Activated CD8-positive, alpha-beta memory T cell treated with anti-CD3 and anti-CD28 coated beads, Interleukin-2, amount 10 ng/mL, durations not matched to agents 7 days and 5 days (primary cell): ENCODE measurements around the gene DDAH1. TPM values are rescaled to one million over a fixed set of nuclear protein-coding genes. Genes with fewer than 3 reads are reported as not detected.
A peak's percentile ranks its signal among the peaks of the same experiment; 100 is the strongest.
"Not testable (repeated sequence)": the region's sequence is repeated elsewhere in the genome, so short reads cannot be mapped to it uniquely, and the experiment has no call there.

Source experiments
- ATAC-seq: fragments of 150-1000 bp; cut with Tn5 transposase; one replicate; pipeline ENCODE4 v1.10.0; 2021; ENCODE audit warnings: moderate library complexity
- CTCF ChIA-PET: fragments of 350-600 bp; sonication (Branson Sonifier 250); formaldehyde crosslinking; loops from one replicate; lab custom pipeline; 2021; ENCODE audit warnings: antibody characterized with exemption; lab: Charles Lee
- DNase-seq: peaks from one replicate; pipeline ENCODE4 v3.0.0-alpha.2; 2020
- H3K27ac Mint-ChIP-seq: one replicate; pipeline ENCODE4 v1.8.0; 2021; ENCODE audit warnings: mild to moderate bottlenecking, mixed read lengths
- H3K27me3 Mint-ChIP-seq: one replicate; pipeline ENCODE4 v1.8.0; 2021; ENCODE audit warnings: mixed read lengths
- H3K36me3 Mint-ChIP-seq: one replicate; pipeline ENCODE4 v1.8.0; 2021; ENCODE audit warnings: mild to moderate bottlenecking, mixed read lengths
- H3K4me1 Mint-ChIP-seq: one replicate; pipeline ENCODE4 v1.8.0; 2021; ENCODE audit warnings: mixed read lengths
- H3K4me3 Mint-ChIP-seq: one replicate; pipeline ENCODE4 v1.8.0; 2021; ENCODE audit warnings: mild to moderate bottlenecking, moderate library complexity, mixed read lengths
- H3K9me3 Mint-ChIP-seq: one replicate; pipeline ENCODE4 v1.8.0; 2022; ENCODE audit warnings: low read depth, mixed read lengths
- total RNA-seq, 2 experiments: library from RNA; stranded (reverse); gene quantifications; one replicate each; pipeline ENCODE4 v1.2.3, GENCODE V29; 2021

DDAH1 gene
- total RNA-seq, 2 experiments from 2014 or later = not detected

DNA sequence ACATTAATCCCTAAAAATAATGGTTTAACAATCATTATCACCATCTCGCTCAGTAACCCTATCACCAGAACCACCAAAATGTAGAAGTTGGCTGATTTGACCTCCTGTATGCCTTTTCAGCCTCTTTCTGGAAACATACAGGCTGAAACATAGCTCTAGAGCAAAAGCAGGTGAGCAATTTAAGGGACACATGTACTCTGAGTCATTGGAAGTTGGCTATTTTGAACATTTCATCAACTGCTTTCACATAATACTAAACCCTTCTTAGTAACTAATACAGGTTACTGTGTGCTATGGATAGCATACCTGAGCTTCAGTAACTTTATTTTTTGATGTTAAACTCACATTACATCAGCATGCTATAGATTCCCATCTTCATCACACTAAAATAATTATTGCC, 19.8 kb upstream of the DDAH1 start:
- Mint-ChIP-seq H3K4me1 (no peaks in the 10 kb centered on the region), H3K27me3 (peaks cover 28% of the 10 kb centered on the region), H3K4me3 (no peak overlapping the region), H3K9me3 (no peaks in the 10 kb centered on the region), H3K36me3 (no peaks in the 10 kb centered on the region), H3K27ac (no peak overlapping the region)
- no peak for ATAC-seq
- CTCF ChIA-PET = interaction anchor here (1.0 to 1.2 kb wide), 2 partner anchors 17 to 21 kb away, joined by 3 read pairs; no protein-coding TSS in a partner anchor
- DNase-seq = no peak

- Mint-ChIP-seq H3K9me3 (no peaks in the 10 kb centered on the region), H3K4me1 (no peaks in the 10 kb centered on the region), H3K36me3 (no peaks in the 10 kb centered on the region), H3K27ac (no peak overlapping the region), H3K27me3 (peaks cover 26% of the 10 kb centered on the region), H3K4me3 (no peak overlapping the region)
- no peak for DNase-seq
- ATAC-seq = no peak
- CTCF ChIA-PET = interaction anchor here (1.0 to 1.2 kb wide), 2 partner anchors 17 to 20 kb away, joined by 3 read pairs; no protein-coding TSS in a partner anchor
These were observed 19.3 kb upstream of the DDAH1 start for GRCh38 chr1:85484264-85484663.

GRCh38 chr1:85481688-85482087, 16.7 kb upstream of the DDAH1 start:
- Mint-ChIP-seq H3K27me3 (peaks cover 17% of the 10 kb centered on the region), H3K4me3 (no peak overlapping the region), H3K27ac (no peak overlapping the region), H3K36me3 (no peaks in the 10 kb centered on the region), H3K4me1 (no peaks in the 10 kb centered on the region), H3K9me3 (no peaks in the 10 kb centered on the region)
- no peak for ATAC-seq
- no peak for DNase-seq
- CTCF ChIA-PET = no interaction called here

DNA sequence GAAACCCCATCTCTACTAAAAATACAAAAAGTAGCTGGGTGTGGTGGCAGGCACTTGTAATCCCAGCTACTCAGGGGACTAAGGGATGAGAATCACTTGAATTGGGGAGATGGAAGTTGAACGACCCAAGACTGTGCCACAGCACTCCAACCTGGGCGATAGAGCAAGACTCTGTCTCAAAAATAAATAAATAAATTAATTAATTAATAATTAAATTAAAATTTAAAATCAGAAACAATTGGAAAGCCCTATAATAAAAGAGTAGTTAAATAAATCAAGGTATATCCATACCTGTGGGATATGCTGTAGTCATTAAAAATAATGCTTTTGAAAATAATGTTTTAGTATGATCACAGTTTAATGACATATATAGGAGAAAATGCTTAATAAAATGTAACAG, 15.6 kb upstream of the DDAH1 start:
- Mint-ChIP-seq H3K4me1 (no peaks in the 10 kb centered on the region), H3K27me3 (peaks cover 10% of the 10 kb centered on the region), H3K27ac (no peak overlapping the region), H3K4me3 (no peak overlapping the region), H3K36me3 (no peaks in the 10 kb centered on the region), H3K9me3 (no peaks in the 10 kb centered on the region)
- DNase-seq = no peak
- no peak for ATAC-seq
- CTCF ChIA-PET = no interaction called here

GRCh38 chr1:85479491-85479890, 14.5 kb upstream of the DDAH1 start:
- H3K36me3 Mint-ChIP-seq = no peaks in the 10 kb centered on the region
- H3K4me1 Mint-ChIP-seq = no peaks in the 10 kb centered on the region
- H3K27me3 Mint-ChIP-seq = peaks cover 7% of the 10 kb centered on the region
- DNase-seq (no peak), ATAC-seq (no peak)
- no peak overlapping the region for H3K4me3 Mint-ChIP-seq
- no peaks in the 10 kb centered on the region for H3K9me3 Mint-ChIP-seq
- CTCF ChIA-PET = no interaction called here
- no peak overlapping the region for H3K27ac Mint-ChIP-seq

- H3K27me3 Mint-ChIP-seq = peaks cover 4% of the 10 kb centered on the region
- no peak overlapping the region for H3K27ac Mint-ChIP-seq
- no peaks in the 10 kb centered on the region for H3K4me1 Mint-ChIP-seq
- CTCF ChIA-PET = no interaction called here
- no peak overlapping the region for H3K4me3 Mint-ChIP-seq
- DNase-seq (no peak), ATAC-seq (no peak)
- H3K36me3 Mint-ChIP-seq = no peaks in the 10 kb centered on the region
- H3K9me3 Mint-ChIP-seq = no peaks in the 10 kb centered on the region
These were observed 13.4 kb upstream of the DDAH1 start for GRCh38 chr1:85478366-85478765.

DNA sequence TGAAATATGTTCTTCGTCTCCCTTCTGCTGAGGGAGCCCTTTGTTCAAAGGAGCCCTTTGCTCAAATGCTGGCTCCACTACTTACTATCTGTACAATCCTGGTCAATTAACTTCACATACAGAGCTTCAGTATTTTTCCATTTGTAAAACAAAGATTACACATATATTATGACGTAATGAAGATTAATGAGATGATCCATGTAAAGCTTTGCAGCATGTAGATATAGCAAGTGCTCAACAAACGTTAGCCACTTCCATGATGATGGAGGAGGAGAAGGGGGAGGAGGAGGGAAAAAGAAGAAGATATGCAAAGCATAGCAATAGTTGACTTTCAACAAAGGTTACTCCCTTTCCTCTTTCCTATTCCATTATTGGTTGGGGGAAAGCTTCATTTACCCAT, 10.1 kb upstream of the DDAH1 start:
- Mint-ChIP-seq H3K9me3 (no peaks in the 10 kb centered on the region), H3K4me1 (no peaks in the 10 kb centered on the region), H3K4me3 (no peak overlapping the region), H3K27ac (no peak overlapping the region), H3K27me3 (peaks cover 5% of the 10 kb centered on the region), H3K36me3 (no peaks in the 10 kb centered on the region)
- no peak for DNase-seq
- no peak for ATAC-seq
- CTCF ChIA-PET = no interaction called here

- H3K4me3 Mint-ChIP-seq = no peak overlapping the region
- CTCF ChIA-PET = no interaction called here
- ATAC-seq (no peak), DNase-seq (no peak)
- H3K4me1 Mint-ChIP-seq = no peaks in the 10 kb centered on the region
- peaks cover 11% of the 10 kb centered on the region for H3K27me3 Mint-ChIP-seq
- H3K9me3 Mint-ChIP-seq = no peaks in the 10 kb centered on the region
- no peak overlapping the region for H3K27ac Mint-ChIP-seq
- H3K36me3 Mint-ChIP-seq = no peaks in the 10 kb centered on the region
These were observed 8.4 kb upstream of the DDAH1 start for GRCh38 chr1:85473390-85473789.

DNA sequence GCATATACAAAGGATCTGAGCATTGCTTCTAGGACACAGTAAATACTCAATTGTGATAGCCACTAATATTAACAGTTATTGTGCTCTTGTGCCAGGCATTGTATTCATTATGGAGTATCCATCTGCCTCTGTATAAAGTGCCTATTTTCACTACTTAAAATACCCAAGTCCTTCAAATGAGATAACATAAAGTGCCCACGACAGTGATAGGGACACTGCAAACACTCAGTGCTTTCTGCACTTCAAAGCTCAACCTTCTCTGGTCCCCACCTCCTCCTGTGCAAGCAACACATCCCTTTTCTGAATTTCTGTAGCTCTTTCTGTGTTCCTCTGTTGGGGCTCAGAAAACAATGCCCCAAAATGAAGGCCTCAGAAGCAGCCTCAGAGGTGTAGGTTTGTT, 6.6 kb upstream of the DDAH1 start:
- Mint-ChIP-seq H3K27me3 (peaks cover 14% of the 10 kb centered on the region), H3K27ac (no peak overlapping the region), H3K36me3 (no peaks in the 10 kb centered on the region), H3K4me3 (no peak overlapping the region), H3K4me1 (no peaks in the 10 kb centered on the region), H3K9me3 (no peaks in the 10 kb centered on the region)
- no peak for ATAC-seq
- CTCF ChIA-PET = no interaction called here
- DNase-seq = no peak

DNA sequence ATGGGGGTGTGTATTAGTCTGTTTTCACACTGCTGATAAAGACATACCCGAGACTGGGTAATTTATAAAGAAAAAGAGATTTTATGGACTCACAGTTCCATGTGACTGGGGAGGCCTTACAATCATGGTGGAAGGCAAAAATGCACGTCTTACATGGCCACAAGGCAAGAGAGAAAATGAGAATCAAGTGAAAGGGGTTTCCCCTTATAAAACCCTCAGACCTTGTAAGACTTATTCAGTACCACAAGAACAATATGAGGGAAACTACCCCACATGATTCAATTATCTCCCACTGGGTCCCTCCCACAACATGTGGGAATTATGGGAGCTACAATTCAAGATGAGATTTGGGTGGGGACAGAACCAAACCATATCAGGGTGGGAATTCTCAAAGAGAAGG, 5.2 kb upstream of the DDAH1 start:
- H3K27ac Mint-ChIP-seq, H3K4me3 Mint-ChIP-seq, H3K4me1 Mint-ChIP-seq, CTCF ChIA-PET, ATAC-seq, DNase-seq, H3K9me3 Mint-ChIP-seq, H3K36me3 Mint-ChIP-seq: not testable (repeated sequence)
- H3K27me3 Mint-ChIP-seq = peaks cover 26% of the 10 kb centered on the region

- Mint-ChIP-seq H3K4me1 (peaks cover 4% of the 10 kb centered on the region), H3K4me3 (no peak overlapping the region), H3K27me3 (peaks cover 38% of the 10 kb centered on the region), H3K9me3 (no peaks in the 10 kb centered on the region), H3K27ac (no peak overlapping the region), H3K36me3 (no peaks in the 10 kb centered on the region)
- ATAC-seq (no peak), DNase-seq (no peak)
- CTCF ChIA-PET = no interaction called here
These were observed 3.1 kb upstream of the DDAH1 start for GRCh38 chr1:85467929-85468540.

DNA sequence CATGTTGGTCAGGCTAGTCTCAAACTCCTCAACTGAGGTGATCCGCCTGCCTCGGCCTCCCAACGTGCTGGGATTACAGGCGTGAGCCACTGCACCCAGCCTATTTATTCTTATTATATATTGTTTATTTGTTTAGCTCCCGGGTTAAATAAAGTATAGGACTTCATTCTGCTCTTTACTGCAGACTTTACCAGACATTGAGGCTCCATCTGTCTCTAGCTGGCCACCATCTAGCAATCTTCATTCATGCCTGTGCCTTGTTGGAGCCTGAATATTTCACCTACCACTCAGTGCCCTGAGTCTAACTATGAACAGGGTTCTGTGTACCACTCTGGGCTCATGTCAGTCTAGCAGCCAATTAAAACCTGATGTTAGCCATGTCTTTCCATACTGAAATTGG, 2.1 kb upstream of the DDAH1 start:
- Mint-ChIP-seq H3K4me3 (no peak overlapping the region), H3K27ac (no peak overlapping the region), H3K4me1 (peaks cover 4% of the 10 kb centered on the region), H3K9me3 (no peaks in the 10 kb centered on the region), H3K27me3 (peaks cover 48% of the 10 kb centered on the region), H3K36me3 (no peaks in the 10 kb centered on the region)
- ATAC-seq (no peak), DNase-seq (no peak)
- CTCF ChIA-PET = no interaction called here

GRCh38 chr1:85465786-85466134, 801 bp upstream of the DDAH1 start:
- H3K36me3 Mint-ChIP-seq = no peaks in the 10 kb centered on the region
- no peak overlapping the region for H3K4me3 Mint-ChIP-seq

GRCh38 chr1:85464497-85465098, 361 bp downstream of the DDAH1 start:
- no peak overlapping the region for H3K27ac Mint-ChIP-seq
- no peaks in the 10 kb centered on the region for H3K9me3 Mint-ChIP-seq
- peaks cover 4% of the 10 kb centered on the region for H3K4me1 Mint-ChIP-seq
- H3K4me3 Mint-ChIP-seq = peak overlapping the region; percentile 6
- H3K27me3 Mint-ChIP-seq = peaks cover 60% of the 10 kb centered on the region
- no peaks in the 10 kb centered on the region for H3K36me3 Mint-ChIP-seq
- peak; percentile 73 for ATAC-seq
- CTCF ChIA-PET = no interaction called here
- DNase-seq = peak; percentile 44

More at GRCh38 chr1:85465786-85466134, 801 bp upstream of the DDAH1 start:
- Mint-ChIP-seq H3K9me3 (no peaks in the 10 kb centered on the region), H3K27me3 (peaks cover 57% of the 10 kb centered on the region), H3K27ac (no peak overlapping the region), H3K4me1 (peaks cover 4% of the 10 kb centered on the region)
- ATAC-seq (no peak), DNase-seq (no peak)
- CTCF ChIA-PET = no interaction called here
